OCI-LY3 (cell line): ENCODE results near the gene SHQ1.

Experiments used
- CTCF ChIP-seq: fragments of 200-600, 300-600 bp; sonication (generic); IDR thresholded peaks from 2 replicates; pipeline ENCODE4 v1.5.1; 2014; ENCODE audit warnings: antibody characterized with exemption, low read length, low read depth
- EZH2phosphoT487 ChIP-seq: fragments of 200-600 bp; shearing (Covaris generic); IDR thresholded peaks from 2 replicates; pipeline ENCODE4 v1.6.1; 2018; ENCODE audit warnings: antibody characterized with exemption, mixed run types, low read depth

- TF ChIP-seq EZH2phosphoT487 (no peak), CTCF (no peak)
Measured at GRCh38 chr3:72739531-72740466, 108.4 kb downstream of the SHQ1 start.
